ENCODE measurements around the gene RGSL1. TPM values are rescaled to one million over a fixed set of nuclear protein-coding genes. Genes with fewer than 3 reads are reported as not detected.

The RGSL1 gene
- total RNA-seq, 2 experiments from 2014 or later, result not detected

- H3K4me1 ChIP-seq (ENCODE audit: insufficient read depth, low read length, poor library complexity, severe bottlenecking), result no peaks in the 10 kb centered on the region
- H3K9me3 ChIP-seq (ENCODE audit: low read length), result no peaks in the 10 kb centered on the region
- H2AFZ ChIP-seq (ENCODE audit: low read length), result no peak overlapping the region
- ChIA-PET POLR2A (interaction anchor here (0.5 to 0.7 kb wide), 4 partner anchors 32 to 1556 kb away, joined by 3 to 7 read pairs (median 5); no protein-coding TSS in a partner anchor), CTCF (ENCODE audit: unreplicated experiment) (no interaction called here)
- no peaks in the 10 kb centered on the region for H3K9me2 ChIP-seq (ENCODE audit: insufficient read depth, low read length)
- H3K4me3 ChIP-seq (ENCODE audit: low read depth, low read length, poor library complexity, severe bottlenecking), result no peak overlapping the region
- no peak overlapping the region for H3K27ac ChIP-seq (ENCODE audit: low read depth, low read length, poor library complexity, severe bottlenecking)
- H3K79me2 ChIP-seq (ENCODE audit: insufficient read depth, low read depth, low read length), result no peaks in the 10 kb centered on the region
- no peaks in the 10 kb centered on the region for H3K36me3 ChIP-seq (ENCODE audit: insufficient read depth, low read length)
- no peak for TF ChIP-seq CTCF (conservative IDR thresholded peaks at IDR 0.05; ENCODE audit: low read length)
- no peak for TF ChIP-seq EZH2phosphoT487 (IDR thresholded peaks at IDR 0.05; ENCODE audit: borderline replicate concordance, low read depth, low read length)
- intact Hi-C loops (cut with micrococcal nuclease; ENCODE audit: unreplicated experiment), result no loop called here
- no peak overlapping the region for H3K4me2 ChIP-seq (ENCODE audit: low read length)
- no peak for DNase-seq (ENCODE audit: low spot score)
- no TSS peak for BruUV-seq (replicated peaks)
- no peaks in the 10 kb centered on the region for H4K20me1 ChIP-seq (ENCODE audit: insufficient read depth, low read length)
Measured at GRCh38 chr1:182430263-182431068, 19.5 kb upstream of the RGSL1 start.

DNA sequence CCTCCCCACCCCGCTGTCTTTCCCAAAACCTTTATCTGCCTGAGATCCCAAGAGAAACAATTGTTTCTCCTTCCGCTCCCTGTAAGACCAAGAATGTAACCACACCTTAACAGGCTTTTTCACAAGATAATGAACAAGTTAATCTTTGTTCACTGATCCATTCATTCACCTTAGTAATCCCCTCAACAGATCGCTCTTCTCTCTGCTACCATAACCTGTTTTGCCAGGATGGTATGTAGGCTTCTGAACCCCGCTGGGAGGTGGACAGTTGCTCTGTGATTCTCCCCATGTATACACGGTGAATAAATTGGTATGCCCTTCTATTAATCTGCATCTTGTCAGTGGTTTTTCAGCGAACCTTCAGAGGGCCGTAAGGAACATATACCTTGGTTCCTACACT, 18.7 kb upstream of the RGSL1 start:
- TF ChIP-seq CTCF (conservative IDR thresholded peaks at IDR 0.05; ENCODE audit: low read length), result no peak
- TF ChIP-seq EZH2phosphoT487 (IDR thresholded peaks at IDR 0.05; ENCODE audit: borderline replicate concordance, low read depth, low read length), result no peak
- intact Hi-C loops (cut with micrococcal nuclease; ENCODE audit: unreplicated experiment), result no loop called here
- POLR2A ChIA-PET, result interaction anchor here (0.5 to 1.1 kb wide), 2 partner anchors 27 to 258 kb away, joined by 3 to 5 read pairs; no protein-coding TSS in a partner anchor
- H3K4me3 ChIP-seq (ENCODE audit: low read depth, low read length, poor library complexity, severe bottlenecking), result no peak overlapping the region
- no peaks in the 10 kb centered on the region for H4K20me1 ChIP-seq (ENCODE audit: insufficient read depth, low read length)
- BruUV-seq (replicated peaks), result no TSS peak
- no peak overlapping the region for H3K27ac ChIP-seq (ENCODE audit: low read depth, low read length, poor library complexity, severe bottlenecking)
- DNase-seq (ENCODE audit: low spot score), result no peak
- CTCF ChIA-PET (ENCODE audit: unreplicated experiment), result no interaction called here
- no peaks in the 10 kb centered on the region for H3K4me1 ChIP-seq (ENCODE audit: insufficient read depth, low read length, poor library complexity, severe bottlenecking)
- H3K36me3 ChIP-seq (ENCODE audit: insufficient read depth, low read length), result no peaks in the 10 kb centered on the region
- no peak overlapping the region for H3K4me2 ChIP-seq (ENCODE audit: low read length)
- no peak overlapping the region for H2AFZ ChIP-seq (ENCODE audit: low read length)
- H3K9me2 ChIP-seq (ENCODE audit: insufficient read depth, low read length), result no peaks in the 10 kb centered on the region
- H3K9me3 ChIP-seq (ENCODE audit: low read length), result no peaks in the 10 kb centered on the region
- no peaks in the 10 kb centered on the region for H3K79me2 ChIP-seq (ENCODE audit: insufficient read depth, low read depth, low read length)

DNA sequence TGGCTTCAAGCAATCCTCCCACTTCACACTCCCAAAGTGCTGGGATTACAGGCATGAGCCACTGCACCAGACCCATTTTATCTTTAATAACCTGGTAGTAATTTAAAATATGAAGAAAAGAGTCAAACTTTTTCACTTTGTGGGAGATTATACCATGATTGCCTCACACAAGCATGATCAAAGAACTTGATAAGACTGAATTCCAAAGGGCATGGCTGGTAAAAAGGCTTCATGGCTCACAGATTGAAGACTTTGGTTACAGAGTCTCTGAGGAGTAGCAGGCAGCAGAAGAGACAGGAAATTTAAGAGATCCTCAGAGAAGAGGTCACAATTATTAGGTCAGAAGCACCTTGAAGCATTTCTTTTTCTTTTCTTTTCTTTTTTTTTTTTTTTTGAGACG, 16.4 kb upstream of the RGSL1 start:
- Histone ChIP-seq H3K4me2 (ENCODE audit: low read length) (no peak overlapping the region), H2AFZ (ENCODE audit: low read length) (no peak overlapping the region), H3K27ac (ENCODE audit: low read depth, low read length, poor library complexity, severe bottlenecking) (no peak overlapping the region), H3K9me2 (ENCODE audit: insufficient read depth, low read length) (no peaks in the 10 kb centered on the region), H3K4me1 (ENCODE audit: insufficient read depth, low read length, poor library complexity, severe bottlenecking) (no peaks in the 10 kb centered on the region), H3K4me3 (ENCODE audit: low read depth, low read length, poor library complexity, severe bottlenecking) (no peak overlapping the region), H3K9me3 (ENCODE audit: low read length) (no peaks in the 10 kb centered on the region), H4K20me1 (ENCODE audit: insufficient read depth, low read length) (no peaks in the 10 kb centered on the region), H3K36me3 (ENCODE audit: insufficient read depth, low read length) (no peaks in the 10 kb centered on the region), H3K79me2 (ENCODE audit: insufficient read depth, low read depth, low read length) (no peaks in the 10 kb centered on the region)
- POLR2A ChIA-PET, result no interaction called here
- CTCF ChIA-PET (ENCODE audit: unreplicated experiment), result no interaction called here
- TF ChIP-seq EZH2phosphoT487 (IDR thresholded peaks at IDR 0.05; ENCODE audit: borderline replicate concordance, low read depth, low read length), result no peak
- no peak for TF ChIP-seq CTCF (conservative IDR thresholded peaks at IDR 0.05; ENCODE audit: low read length)
- no TSS peak for BruUV-seq (replicated peaks)
- DNase-seq (ENCODE audit: low spot score), result no peak
- intact Hi-C loops (cut with micrococcal nuclease; ENCODE audit: unreplicated experiment), result no loop called here

Measured in OCI-LY7 (cell line).